G401 (cell line): ENCODE measurements around the gene KAT6B. TPM values are rescaled to one million over a fixed set of nuclear protein-coding genes. Genes with fewer than 3 reads are reported as not detected.
A peak's percentile ranks its signal among the peaks of the same experiment; 100 is the strongest.

Experiments used
- DNase-seq: peaks from one replicate; pipeline ENCODE4 v3.0.0-alpha.2; 2015; ENCODE audit warnings: low spot score
- in situ Hi-C: cut with HindIII; loops from 2 replicates; pipeline ENCODE4 v1.10.0; 2016; ENCODE audit warnings: low sequenced_read_pairs, mixed read lengths
- total RNA-seq: library from RNA; depleted of rRNA; stranded (reverse); fragments of >200 nt; shearing (Covaris generic); gene quantifications from 2 replicates; pipeline ENCODE4 v1.2.3, GENCODE V29; 2014

KAT6B gene
- total RNA-seq, 1 experiment from 2014 or later: 24.2 TPM

DNA sequence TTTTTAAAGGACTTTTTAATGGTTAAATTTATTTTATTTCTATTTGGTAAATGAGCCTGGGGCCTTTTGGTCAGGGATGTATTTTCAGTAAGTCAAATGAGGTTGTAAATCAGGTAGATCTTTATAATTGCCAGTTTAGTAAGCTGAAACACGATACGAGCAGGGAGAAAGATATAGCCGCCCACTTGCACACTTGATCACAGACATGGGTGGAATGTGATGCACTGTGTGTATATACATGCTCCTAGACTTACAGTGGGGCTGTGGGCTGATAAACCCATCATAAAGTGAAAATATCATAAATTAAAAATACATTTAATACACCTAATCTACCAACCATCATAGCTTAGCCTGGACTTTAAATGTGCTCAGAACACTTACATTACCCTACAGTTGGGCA lies 165.7 kb downstream of the KAT6B start:
- in situ Hi-C loops: no loop called here
- no peak for DNase-seq

DNA sequence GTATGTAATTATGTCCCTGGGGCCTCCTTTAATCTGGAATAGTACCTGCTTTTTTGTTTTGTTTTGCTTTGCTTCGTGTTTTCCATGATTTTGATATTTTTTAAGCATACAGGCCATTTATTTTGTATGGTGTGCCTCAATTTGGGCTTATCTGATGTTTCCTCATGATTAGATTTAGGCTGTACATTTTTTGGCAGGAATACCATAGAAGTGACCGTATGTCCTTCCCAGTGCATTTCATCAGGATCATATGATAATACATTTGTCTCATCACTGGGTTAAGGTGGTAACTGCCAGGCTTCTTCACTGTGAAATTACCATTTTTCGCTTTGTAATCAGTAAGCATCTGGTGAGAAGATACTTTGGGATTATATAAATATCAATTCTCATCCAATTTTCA lies 167.2 kb downstream of the KAT6B start:
- in situ Hi-C loops: no loop called here
- DNase-seq: no peak

DNA sequence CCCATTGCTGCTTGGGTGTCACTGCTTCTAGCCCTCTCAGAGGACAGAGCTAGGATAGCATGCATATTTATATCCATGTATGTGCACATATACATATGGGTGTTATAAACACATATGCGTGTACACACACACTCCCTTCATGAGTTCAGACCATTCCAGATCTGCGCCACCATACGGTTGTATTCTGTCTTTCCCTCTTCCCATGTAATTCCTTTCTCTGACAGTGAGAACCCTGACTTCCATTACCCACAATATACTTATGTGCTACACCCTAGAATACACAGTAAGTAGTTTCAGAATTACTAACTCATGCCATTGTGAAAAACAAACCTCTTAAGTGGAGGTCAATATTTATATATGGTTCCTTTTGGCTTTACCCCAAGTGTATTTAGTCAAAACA lies 168.5 kb downstream of the KAT6B start:
- DNase-seq: no peak
- in situ Hi-C loops: no loop called here

DNA sequence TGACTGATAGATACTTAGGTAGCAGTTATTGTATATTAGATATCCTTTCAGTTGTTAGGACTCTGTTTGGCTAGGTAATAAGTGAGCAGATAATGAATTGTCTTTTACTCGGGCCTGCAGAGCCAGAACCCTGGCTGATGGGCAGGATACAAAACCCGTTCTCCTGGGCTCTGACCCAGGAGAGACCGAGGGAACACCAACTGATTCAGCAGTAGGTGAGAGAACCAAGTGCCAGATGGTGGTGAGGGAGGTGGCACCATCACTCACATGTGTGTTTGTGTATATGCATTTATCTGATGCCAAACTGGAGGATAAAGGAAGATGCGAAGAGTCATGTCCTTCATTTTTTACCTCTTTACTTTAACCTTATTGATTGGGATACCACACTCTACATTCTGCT lies 169.4 kb downstream of the KAT6B start:
- peak; percentile 90 for DNase-seq
- in situ Hi-C loops: no loop called here

DNA sequence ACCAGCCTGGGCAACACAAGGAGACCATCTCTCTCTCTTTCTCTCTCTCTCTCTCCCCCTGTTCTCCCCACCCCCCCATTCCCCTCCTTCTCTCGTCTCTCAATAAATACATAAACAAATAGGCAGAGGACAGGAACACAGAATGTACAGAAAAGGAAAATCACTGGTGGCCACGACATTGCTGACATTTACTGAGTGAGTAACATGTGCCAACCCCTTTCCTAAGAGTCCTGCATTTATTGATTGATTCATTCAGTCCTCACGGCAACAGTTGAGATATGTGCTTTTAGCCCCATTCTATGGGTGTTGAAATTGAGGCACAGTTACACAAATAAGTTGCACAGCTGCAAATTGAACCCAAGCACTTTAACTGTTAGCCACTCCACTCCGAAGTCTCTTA lies 170.8 kb downstream of the KAT6B start:
- DNase-seq: no peak
- in situ Hi-C loops: no loop called here

DNA sequence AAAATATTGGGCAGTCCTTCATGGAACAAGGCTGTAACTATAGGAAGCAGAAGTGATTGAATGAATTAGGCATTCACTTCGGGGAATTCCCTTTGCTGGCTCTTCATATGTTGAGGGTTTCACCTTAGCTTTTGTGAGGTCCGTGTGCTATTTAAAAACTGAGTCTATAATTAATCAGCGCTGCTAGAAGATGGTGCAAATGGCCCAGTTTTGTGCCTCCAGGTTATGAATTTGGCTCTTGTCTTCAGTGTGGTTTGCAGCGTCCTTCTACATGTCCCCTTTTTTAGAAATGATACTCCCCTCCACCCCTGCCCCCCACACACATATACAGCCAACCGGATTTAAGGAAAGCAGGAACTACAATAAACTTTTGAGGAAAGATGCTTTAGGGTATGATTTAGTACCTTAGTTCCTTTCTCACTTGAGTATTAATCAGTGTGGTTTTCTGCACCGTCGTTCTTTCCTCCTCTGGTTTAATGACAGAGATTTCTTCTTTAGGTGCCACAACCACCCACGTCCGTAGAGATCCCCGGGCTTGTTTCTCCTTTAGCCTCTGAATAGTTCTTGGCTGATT lies 174.4 kb downstream of the KAT6B start:
- in situ Hi-C loops: no loop called here
- DNase-seq: peak; percentile 29

DNA sequence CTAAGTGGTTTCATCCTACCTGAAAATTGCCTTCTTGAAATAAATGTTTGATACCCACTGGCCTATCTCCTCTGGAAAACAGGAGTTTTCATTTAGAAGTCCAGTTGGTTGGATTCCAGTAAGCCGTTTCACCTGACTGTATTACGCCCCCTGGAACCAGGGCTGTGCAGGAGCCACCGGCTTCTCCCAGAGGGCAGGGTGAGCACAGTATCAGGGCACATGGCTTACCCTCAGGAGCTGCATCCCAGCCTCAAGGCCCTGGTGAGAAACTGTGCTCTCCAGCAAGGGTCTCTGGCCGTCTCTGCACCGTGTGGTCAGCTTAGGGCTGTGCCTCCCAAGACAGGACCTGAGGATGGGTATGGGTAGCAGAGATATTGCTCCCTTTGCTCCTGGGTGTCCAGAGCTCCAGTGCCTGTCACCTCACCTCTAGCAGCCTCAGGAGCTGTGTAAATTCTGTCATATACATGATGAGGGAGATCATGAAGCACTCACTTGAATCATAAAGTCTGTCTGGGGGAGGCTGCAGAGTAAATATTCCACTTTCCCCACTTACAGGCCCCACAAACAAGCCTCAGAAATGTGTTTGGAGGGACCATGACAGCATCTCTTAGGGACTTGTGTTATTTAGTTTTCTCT lies 175.4 kb downstream of the KAT6B start:
- DNase-seq: no peak
- in situ Hi-C loops: no loop called here

DNA sequence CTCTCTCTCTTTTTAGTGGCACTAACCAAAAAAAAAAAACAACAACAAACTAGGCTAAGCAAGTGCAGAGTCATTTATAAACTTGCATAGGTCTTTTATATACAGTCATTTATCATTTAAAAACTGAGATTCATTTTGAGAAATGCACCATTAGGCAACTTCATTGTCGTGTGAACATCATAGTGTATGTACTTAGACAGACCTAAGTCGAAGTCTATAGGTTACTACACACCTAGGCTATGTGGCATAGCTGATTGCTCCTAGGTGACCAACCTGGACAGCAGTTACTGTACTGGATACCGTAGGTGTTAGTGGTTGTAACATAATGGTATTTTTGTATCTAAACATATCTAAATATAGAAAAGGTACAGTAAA lies 175.9 kb downstream of the KAT6B start:
- in situ Hi-C loops: no loop called here
- DNase-seq: no peak

DNA sequence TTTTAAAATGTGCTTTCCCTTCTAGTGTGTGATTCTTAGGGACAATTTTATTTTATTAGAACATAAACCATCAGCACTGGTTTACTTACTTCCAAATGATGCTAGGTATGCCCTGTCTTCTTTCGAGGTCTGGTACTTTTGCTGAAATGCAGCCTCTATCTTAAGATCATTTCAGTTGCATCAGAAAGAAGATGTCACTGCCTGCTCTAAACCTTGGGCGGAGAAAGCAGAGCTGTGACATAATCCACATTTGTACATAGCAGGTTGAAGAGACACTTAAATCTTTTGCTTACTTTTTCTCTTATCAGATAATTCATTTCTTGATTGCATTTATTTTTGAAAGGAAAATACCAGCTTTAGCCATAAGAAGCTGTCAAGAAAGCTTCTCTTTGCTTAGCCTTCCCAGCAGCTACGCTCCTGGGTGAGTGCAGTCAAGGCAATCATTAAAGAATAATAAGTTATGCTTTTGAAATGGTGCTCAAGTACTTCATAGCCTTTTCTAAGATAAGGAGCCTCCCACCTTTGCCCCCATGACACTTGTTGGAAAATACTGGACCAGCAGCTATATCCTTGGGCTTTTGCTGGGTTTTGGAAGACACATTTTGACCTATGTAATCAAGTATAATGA lies 176.7 kb downstream of the KAT6B start:
- DNase-seq: no peak
- in situ Hi-C loops: no loop called here

DNA sequence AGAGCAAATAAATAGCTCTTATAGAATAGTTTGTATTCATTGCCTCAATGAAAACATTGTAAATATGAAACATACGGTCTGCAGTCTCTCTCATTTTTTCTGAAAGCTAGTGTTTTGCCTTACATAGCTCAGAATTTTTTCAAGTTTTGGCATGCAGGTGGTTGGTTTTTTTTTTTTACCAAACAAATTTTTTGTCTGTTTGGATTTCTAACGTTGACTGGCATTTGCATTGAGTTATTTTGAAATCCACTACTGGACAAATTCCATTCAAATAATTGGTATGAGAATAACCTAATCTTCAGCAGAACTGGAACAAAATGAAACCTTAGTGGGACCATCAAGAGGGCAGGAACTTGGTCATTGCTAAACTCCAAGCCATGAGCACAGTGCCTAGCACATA lies 177.5 kb downstream of the KAT6B start:
- no peak for DNase-seq
- in situ Hi-C loops: no loop called here

DNA sequence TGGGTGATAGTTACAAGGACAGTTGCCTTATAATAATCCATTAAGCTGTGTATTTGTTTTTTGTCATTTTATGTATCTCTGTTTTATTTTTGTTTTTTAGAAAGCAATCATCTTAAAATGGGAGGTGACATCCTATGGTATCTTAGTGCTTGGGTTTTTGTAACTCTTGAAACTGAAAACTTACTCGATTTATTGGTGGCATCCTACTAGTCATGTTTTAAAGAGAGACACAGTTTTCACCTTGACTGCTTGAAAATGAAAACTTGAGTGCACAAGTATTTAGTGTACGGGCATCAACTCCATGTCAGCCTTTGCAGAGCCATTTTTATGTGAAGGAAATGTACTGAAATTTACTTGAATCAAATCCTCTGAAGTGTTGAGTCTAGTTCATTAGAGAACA lies 181.2 kb downstream of the KAT6B start:
- in situ Hi-C loops: no loop called here
- DNase-seq: no peak

DNA sequence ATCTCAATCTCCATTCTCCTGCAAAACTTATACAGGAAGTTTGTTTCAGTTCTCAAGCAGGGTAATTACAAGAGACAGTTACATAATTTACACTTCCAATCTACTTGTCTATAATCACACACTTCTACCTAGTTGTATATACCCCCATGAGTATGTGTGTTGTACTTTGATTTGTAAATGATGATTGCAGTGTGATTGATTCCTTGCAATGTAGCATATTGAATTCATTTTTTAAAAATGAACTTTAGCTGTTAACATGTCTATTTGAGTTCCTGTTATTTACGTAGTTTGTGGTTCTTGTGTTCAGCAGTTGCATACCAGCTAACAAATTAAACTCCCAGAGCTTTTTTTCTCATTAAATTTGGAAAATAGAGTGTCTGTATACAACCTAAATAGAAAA lies 182.6 kb downstream of the KAT6B start:
- in situ Hi-C loops: no loop called here
- DNase-seq: no peak

DNA sequence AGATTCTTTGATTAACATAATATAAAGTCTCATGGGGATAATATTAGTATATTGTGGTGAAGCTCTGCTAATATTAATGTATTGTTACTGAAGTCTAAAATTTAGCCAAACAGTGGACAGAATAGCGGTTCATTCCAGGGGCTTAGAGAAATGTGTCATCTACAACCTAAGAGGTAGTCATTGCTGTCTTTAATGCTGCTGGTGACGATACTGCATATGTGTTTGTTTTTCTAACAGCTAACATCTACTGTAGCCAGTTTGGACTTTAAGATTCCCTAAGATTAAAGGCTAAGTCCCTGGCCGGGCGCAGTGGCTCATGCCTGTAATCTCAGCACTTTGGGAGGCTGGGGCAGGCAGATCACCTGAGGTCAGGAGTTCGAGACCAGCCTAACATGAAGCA lies 183.0 kb downstream of the KAT6B start:
- in situ Hi-C loops: no loop called here
- DNase-seq: no peak

DNA sequence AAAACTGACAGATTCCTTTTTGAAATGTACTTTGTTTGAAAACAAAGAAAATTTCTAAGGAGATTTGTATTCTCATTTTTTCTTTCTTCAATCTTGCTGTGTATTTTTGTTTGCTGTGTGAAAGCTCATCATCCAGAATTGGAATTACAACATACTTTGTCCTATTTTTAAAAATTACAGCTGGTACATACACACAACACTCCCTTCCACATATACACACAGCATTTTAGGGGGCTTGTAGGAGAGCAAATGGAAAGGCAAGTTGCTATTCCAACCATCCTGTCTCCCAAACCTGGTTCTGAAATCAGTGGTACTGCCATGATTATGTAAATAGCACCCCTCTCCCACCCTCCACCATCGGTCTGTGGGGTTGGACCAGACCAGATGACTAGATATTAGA lies 184.0 kb downstream of the KAT6B start:
- DNase-seq: no peak
- in situ Hi-C loops: no loop called here

DNA sequence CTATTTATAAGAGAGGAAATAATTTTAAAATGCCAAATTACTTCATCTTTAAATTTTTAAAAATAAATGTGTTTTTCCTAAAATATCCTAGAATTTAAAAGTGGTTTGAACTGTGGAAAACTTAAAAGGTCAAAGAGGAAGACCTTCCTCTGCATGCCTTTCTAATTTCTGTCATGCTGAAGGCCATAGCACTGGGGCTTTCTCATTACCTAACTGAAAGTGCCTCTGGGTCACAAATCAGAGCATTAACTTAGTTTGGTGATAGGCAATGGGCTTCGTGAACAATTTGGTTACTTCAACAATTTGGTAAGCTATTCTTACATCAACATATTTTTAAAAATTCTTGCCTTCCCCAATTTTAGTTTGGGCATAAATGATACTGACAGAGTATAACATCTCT lies 184.8 kb downstream of the KAT6B start:
- DNase-seq: no peak
- in situ Hi-C loops: no loop called here

DNA sequence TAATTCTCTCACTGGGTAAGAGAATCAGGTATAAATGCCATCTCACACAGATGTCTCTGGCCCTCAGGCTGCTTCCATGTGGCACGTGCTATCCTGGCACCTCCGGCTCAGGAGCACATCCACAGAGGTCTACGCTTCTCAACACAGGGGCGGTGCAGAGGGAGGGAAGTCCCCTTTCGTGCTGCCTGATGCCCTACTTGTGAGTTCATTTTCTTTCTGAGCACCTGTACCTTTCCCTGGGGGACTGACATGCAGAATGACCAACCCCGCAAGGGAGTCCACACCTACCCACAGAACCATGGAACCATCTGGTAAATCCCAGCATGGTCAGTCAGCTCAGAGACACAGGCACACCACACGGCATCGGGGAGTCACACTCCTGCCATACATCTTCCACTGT lies 186.1 kb downstream of the KAT6B start:
- no peak for DNase-seq
- in situ Hi-C loops: no loop called here

DNA sequence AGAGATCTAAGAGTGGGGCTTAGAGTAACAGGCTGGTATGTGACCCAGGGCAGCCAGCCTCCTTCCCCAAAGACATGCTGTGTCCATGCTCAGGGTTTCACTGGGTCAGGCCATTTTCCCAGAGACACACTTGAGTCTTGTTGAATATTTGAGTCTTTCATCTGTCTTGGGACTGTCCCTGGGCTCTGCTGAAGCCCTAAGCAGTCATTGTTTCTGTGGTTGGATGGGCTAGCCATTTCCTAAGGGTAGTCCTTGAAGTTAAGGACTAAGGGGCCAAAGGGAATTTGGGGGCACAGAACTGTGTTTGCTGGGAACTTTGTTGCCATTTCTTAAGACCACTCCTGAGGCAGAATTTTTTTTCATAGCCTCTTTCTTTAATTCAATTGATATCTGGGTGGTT lies 186.6 kb downstream of the KAT6B start:
- DNase-seq: no peak
- in situ Hi-C loops: no loop called here

DNA sequence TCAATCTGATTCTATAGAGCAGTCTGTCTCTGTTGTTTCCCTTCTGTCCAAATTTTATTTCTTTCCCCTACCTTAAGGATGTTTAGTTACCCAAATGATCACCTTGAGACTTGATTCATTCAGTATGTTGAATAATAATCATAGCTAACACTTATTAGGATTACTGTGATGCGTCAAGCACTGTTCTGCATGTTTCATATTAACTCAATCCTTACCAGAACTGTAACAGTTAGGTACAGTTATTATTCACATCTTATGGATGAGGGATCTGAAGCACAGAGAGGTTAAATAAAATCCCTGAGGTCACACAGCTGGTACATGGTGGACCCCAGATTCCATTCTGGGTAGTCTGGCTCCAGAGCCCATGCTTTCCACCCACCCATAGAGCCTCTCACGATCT lies 187.1 kb downstream of the KAT6B start:
- no peak for DNase-seq
- in situ Hi-C loops: no loop called here

DNA sequence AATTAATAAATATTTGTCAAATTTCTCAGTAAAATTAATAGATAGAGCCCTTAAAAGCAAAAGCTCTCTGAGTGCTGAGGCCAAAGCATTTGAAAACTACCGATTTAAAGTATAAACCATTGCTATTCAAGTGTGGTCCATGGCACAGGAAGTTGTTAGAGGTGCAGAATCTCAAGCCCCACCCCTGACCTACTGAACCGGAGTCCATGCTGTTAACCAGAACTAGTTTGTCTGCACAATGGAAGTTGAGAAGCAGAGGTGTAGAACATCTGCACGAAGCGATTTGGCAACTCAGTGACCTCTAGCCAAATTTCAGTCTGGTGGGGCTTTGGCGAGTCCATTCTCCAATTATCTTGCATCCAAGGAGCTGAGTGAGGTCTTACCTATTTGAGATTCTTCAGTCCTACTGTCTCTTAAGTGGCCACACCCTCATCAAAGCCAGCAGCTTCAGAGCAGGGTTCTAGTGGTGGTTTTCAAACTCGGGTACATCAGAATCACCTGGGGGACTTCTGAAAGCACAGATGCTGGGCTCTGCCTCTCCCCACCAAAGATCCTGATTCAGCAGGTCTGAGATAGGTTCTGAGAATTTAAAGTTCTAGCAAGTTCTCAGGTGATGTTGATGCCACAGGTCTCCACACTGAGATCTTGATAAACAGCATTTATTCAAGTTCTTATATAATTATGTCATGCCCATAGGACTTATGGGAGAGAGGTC lies 188.3 kb downstream of the KAT6B start:
- no peak for DNase-seq
- in situ Hi-C loops: no loop called here

DNA sequence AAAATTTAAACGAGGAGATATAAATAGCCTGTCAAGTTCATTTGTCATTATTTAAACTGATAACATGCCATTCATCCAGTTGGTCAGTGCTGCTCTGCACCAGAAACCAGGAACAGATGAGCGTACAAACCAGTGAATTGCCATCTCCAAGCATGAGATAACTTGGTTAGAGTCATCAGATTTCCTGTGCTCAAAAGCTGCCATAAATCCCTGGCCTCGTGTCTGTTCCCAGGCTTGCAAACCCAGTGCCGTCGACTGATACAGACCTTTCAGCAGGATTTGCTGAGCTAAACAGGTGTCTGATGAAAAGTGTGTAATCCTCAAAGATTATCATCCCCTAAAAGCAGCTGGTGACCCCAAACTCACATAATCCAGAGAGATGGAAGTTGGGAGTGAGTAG lies 189.0 kb downstream of the KAT6B start:
- DNase-seq: peak; percentile 34
- in situ Hi-C loops: no loop called here

DNA sequence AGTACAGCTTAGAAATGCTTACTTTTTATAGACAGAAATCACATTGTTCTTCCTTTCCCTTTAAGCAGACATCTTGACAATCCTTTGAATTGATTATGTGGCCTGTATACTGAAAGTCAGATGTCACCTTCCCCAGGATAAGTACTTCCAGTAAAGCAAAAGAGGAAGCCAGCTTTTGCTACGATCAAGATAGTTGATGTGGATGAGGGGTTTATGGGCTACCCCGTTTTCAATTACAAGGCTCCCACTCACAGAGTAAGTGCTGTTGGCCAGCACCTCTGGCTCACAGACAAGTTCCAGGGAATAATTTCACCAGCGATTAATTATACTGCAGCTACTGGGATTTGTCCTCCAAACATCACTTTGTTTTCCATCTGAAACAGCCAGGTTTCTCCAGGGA lies 189.9 kb downstream of the KAT6B start:
- in situ Hi-C loops: no loop called here
- DNase-seq: no peak
